K562 (cell line): Measurements from ENCODE around the gene GRIK2.

ENCODE experiments used
- CXXC5 ChIP-seq: fragments of 250-450 bp; sonication (Bioruptor Pico); IDR thresholded peaks from 2 replicates; pipeline ENCODE4 v1.8.0; 2022; ENCODE audit warnings: inconsistent platforms, mild to moderate bottlenecking, moderate library complexity
- KLF1 ChIP-seq: fragments of 450-650 bp; IDR thresholded peaks from 2 replicates; pipeline ENCODE4 v1.6.1; 2016; ENCODE audit warnings: missing genetic modification characterization, missing compliant biosample characterization
- SMARCB1 ChIP-seq: IDR thresholded peaks from 2 replicates; pipeline ENCODE4 v1.6.1; 2011; ENCODE audit warnings: improper control_type of control experiment, low read depth; ENCODE audit not compliant: insufficient read length
- TF ChIP-seq, protein P1 (sequence below): sonication (generic); formaldehyde crosslinking; IDR thresholded peaks from 2 replicates; pipeline ENCODE4 v1.8.0; 2022; ENCODE audit warnings: mild to moderate bottlenecking, low read depth, missing genetic modification reagents
- TF ChIP-seq, protein P2 (sequence below): sonication (generic); formaldehyde crosslinking; IDR thresholded peaks from 2 replicates; pipeline ENCODE4 v1.8.1; 2023; ENCODE audit warnings: mild to moderate bottlenecking, missing genetic modification reagents
- TF ChIP-seq, protein P3 (sequence below), 3 experiments: IDR thresholded peaks in 2 of 3; conservative IDR thresholded peaks in 1 of 3; 2 replicates each; pipeline ENCODE4 v1.5.1; 2011 to 2012; ENCODE audit warnings: low read length in 3 of 3, mild to moderate bottlenecking in 3 of 3, control low read depth in 2 of 3, improper control_type of control experiment in 1 of 3, inconsistent platforms in 1 of 3, low read depth in 1 of 3, mixed read lengths in 1 of 3, moderate library complexity in 1 of 3; ENCODE audit not compliant: insufficient read depth in 2 of 3
- TF ChIP-seq, protein P4 (sequence below): fragments of 150-350 bp; IDR thresholded peaks from 2 replicates; pipeline ENCODE4 v1.6.1; 2014; ENCODE audit warnings: low read depth, mild to moderate bottlenecking, low read length, borderline replicate concordance

DNA sequence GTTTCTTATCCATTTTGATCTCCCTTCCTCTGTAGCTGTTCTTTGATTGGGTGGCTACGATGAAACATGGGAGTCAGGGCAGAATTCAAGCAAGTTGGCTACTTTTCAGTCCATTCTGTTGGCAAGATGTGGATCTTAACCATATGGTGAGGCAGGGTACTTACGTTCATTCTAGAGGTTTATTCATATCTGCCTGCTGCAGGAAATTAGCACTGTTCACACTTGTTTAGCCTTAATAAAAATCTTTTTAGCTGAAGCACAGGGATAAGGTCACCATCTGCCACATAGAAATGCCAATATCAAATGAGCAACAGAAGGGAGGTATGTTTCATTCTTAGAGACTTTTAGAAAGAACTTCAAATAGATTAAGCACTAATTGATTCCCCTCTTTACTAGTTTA is 83.9 kb downstream of the GRIK2 start:
- TF ChIP-seq, protein P1, sequence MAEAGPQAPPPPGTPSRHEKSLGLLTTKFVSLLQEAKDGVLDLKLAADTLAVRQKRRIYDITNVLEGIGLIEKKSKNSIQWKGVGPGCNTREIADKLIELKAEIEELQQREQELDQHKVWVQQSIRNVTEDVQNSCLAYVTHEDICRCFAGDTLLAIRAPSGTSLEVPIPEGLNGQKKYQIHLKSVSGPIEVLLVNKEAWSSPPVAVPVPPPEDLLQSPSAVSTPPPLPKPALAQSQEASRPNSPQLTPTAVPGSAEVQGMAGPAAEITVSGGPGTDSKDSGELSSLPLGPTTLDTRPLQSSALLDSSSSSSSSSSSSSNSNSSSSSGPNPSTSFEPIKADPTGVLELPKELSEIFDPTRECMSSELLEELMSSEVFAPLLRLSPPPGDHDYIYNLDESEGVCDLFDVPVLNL (CRISPR knock-in tag): no peak
- TF ChIP-seq, protein P2, sequence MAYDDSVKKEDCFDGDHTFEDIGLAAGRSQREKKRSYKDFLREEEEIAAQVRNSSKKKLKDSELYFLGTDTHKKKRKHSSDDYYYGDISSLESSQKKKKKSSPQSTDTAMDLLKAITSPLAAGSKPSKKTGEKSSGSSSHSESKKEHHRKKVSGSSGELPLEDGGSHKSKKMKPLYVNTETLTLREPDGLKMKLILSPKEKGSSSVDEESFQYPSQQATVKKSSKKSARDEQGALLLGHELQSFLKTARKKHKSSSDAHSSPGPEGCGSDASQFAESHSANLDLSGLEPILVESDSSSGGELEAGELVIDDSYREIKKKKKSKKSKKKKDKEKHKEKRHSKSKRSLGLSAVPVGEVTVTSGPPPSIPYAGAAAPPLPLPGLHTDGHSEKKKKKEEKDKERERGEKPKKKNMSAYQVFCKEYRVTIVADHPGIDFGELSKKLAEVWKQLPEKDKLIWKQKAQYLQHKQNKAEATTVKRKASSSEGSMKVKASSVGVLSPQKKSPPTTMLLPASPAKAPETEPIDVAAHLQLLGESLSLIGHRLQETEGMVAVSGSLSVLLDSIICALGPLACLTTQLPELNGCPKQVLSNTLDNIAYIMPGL: no peak
- TF ChIP-seq, protein P3, sequence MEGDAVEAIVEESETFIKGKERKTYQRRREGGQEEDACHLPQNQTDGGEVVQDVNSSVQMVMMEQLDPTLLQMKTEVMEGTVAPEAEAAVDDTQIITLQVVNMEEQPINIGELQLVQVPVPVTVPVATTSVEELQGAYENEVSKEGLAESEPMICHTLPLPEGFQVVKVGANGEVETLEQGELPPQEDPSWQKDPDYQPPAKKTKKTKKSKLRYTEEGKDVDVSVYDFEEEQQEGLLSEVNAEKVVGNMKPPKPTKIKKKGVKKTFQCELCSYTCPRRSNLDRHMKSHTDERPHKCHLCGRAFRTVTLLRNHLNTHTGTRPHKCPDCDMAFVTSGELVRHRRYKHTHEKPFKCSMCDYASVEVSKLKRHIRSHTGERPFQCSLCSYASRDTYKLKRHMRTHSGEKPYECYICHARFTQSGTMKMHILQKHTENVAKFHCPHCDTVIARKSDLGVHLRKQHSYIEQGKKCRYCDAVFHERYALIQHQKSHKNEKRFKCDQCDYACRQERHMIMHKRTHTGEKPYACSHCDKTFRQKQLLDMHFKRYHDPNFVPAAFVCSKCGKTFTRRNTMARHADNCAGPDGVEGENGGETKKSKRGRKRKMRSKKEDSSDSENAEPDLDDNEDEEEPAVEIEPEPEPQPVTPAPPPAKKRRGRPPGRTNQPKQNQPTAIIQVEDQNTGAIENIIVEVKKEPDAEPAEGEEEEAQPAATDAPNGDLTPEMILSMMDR (IDR thresholded peaks at IDR 0.05 in 2 of 3, conservative IDR thresholded peaks at IDR 0.05 in 1 of 3; ENCODE audit: insufficient read depth in 2 of 3, low read depth in 1 of 3, low read length in 3 of 3): no peak
- TF ChIP-seq, protein P4, sequence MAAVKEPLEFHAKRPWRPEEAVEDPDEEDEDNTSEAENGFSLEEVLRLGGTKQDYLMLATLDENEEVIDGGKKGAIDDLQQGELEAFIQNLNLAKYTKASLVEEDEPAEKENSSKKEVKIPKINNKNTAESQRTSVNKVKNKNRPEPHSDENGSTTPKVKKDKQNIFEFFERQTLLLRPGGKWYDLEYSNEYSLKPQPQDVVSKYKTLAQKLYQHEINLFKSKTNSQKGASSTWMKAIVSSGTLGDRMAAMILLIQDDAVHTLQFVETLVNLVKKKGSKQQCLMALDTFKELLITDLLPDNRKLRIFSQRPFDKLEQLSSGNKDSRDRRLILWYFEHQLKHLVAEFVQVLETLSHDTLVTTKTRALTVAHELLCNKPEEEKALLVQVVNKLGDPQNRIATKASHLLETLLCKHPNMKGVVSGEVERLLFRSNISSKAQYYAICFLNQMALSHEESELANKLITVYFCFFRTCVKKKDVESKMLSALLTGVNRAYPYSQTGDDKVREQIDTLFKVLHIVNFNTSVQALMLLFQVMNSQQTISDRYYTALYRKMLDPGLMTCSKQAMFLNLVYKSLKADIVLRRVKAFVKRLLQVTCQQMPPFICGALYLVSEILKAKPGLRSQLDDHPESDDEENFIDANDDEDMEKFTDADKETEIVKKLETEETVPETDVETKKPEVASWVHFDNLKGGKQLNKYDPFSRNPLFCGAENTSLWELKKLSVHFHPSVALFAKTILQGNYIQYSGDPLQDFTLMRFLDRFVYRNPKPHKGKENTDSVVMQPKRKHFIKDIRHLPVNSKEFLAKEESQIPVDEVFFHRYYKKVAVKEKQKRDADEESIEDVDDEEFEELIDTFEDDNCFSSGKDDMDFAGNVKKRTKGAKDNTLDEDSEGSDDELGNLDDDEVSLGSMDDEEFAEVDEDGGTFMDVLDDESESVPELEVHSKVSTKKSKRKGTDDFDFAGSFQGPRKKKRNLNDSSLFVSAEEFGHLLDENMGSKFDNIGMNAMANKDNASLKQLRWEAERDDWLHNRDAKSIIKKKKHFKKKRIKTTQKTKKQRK: no peak
- no peak for TF ChIP-seq SMARCB1
- no peak for TF ChIP-seq CXXC5 (CRISPR knock-in tag)
- no peak for TF ChIP-seq KLF1 (tag)
